H4 (cell line): ENCODE results near the gene FARP1. TPM values are rescaled to one million over a fixed set of nuclear protein-coding genes. Genes with fewer than 3 reads are reported as not detected.

Experiments
- DNase-seq: peaks from one replicate; pipeline ENCODE4 v3.0.0-alpha.2; 2015; ENCODE audit warnings: low spot score
- total RNA-seq: library from RNA; depleted of rRNA; stranded (reverse); fragments of >200 nt; shearing (Covaris generic); gene quantifications from 2 replicates; pipeline ENCODE4 v1.2.3, GENCODE V29; 2014; rRNA removed

FARP1 gene, protein sequence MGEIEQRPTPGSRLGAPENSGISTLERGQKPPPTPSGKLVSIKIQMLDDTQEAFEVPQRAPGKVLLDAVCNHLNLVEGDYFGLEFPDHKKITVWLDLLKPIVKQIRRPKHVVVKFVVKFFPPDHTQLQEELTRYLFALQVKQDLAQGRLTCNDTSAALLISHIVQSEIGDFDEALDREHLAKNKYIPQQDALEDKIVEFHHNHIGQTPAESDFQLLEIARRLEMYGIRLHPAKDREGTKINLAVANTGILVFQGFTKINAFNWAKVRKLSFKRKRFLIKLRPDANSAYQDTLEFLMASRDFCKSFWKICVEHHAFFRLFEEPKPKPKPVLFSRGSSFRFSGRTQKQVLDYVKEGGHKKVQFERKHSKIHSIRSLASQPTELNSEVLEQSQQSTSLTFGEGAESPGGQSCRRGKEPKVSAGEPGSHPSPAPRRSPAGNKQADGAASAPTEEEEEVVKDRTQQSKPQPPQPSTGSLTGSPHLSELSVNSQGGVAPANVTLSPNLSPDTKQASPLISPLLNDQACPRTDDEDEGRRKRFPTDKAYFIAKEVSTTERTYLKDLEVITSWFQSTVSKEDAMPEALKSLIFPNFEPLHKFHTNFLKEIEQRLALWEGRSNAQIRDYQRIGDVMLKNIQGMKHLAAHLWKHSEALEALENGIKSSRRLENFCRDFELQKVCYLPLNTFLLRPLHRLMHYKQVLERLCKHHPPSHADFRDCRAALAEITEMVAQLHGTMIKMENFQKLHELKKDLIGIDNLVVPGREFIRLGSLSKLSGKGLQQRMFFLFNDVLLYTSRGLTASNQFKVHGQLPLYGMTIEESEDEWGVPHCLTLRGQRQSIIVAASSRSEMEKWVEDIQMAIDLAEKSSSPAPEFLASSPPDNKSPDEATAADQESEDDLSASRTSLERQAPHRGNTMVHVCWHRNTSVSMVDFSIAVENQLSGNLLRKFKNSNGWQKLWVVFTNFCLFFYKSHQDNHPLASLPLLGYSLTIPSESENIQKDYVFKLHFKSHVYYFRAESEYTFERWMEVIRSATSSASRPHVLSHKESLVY
- 6.3 and 12.8 TPM in 2 replicates for total RNA-seq

DNA sequence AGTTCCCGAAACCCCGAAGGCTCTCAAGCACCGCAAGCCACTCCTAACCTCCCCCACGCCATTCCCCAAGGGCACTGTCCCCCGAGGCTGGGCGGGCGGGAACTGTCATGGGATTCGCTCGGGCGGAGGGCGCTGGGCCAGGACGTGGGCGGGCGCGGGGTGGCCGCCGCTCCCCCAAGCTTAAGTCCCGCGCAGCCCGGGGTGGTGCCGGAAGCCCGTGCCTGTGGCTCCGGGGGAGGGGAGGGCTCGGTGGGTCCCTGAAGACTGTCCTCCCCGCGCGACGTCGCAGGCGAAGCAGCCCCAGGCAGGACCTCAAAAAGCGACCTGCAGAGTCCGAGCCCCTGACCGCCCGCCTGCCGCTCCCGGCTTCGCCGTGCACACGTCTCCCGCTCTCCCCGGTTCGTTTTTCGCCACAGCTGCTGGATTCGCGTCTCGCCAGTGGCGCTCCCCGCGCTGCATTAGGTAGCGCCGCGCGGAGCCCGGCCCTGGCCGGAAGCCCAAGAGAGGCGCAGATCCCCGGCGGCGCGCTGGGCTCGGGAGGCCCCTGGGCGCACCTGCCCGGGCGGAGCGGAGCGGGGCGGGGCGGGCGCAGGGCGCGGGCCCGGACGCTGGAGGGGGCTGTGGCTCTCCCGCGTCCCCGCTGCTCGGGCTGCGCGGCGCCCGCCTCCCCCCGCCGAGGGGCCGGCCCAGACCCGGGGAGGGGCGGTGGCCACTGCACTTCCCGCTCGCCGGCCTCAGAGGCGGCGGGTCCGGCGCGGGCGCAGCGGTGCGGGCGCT lies at the start of gene FARP1:
TSS of gene FARP1 (plus strand) at position 715 of the 777 bp plus-strand sequence. CDS start 70,149 bp downstream, outside the sequence.
- DNase-seq, result peak; percentile 9

DNA sequence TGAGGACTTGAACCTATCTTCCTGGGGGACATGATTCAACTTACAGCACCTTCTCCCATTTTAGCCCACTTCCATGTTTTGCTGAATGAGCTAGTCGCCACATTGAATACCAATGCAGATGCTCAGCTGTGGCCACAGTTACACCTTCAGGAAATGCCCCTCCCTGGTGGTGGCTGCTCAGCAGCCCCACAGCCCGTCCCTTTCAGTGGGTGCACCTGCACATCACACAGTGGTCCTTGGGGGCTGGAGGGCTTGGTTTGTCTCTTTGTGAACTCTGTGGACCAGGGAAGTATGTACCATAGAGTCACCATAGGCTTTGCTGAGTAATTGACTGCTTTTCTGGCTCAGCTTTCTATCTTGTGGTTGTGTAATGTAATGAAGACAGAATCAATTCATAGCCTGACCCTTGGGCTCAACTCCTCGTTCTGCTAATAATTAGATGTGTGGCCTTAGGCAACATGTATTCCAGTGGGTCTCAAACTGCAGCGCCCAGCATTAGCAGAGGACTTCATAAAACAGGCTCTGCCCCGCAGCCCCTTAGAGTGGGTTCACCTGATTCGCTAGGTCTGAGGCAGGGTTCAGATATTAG lies 48.1 kb upstream of the FARP1 start:
- no peak for DNase-seq

DNA sequence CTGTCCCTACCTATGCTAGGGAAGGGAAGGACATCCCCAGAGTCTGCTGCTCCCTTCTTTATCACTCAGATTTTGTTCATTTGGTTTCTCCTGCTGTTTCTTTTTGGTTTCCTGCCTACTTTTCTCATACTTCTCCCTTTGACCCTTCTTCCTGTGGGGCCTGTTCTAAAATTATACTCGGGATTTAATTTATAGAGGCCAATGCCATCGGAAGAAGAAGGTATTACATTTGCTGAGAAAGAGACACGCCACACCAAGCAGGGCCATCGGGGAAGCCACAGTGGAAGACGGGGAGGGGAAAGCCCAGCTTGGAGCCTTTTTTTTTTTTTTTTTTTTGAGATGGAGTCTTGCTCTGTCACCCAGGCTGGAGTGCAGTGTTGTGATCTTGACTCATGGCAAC lies 46.8 kb upstream of the FARP1 start:
- DNase-seq, result no peak

DNA sequence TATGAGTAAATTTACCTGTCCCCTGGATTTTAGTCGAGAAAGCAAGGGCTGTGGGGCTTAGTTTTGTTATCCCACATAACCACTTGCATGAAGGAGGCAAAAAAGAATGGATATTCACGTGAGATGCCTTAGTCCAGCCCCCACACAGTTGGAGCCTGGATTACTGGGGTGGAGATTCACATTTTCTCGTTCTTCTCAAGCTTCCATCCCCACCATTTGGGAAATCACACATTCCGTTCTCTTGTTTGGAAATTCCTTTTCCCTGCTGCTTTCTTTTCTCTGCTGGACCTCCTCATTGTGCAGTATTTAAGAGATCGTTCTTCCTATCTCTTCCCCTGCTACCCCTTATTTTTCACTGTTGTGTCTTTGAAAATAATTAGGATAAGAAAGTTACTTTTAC lies 45.1 kb upstream of the FARP1 start:
- no peak for DNase-seq

DNA sequence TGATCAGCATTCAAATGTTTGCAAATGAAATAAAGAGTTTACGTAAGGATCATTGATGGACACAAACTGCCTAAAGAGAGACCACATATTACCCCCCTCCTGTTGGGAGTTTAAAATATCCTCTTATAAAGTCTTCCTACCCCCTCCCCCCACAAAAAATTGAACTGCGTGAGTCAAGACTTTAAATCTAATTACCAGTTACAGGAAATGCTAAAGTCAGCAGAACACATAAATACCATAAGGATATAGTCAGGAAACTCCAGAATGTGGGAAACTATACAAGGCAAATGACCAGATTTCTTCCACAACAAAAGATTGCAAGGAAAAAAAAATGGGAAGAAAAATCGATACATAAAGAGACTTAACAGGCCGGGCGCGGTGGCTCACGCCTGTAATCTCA lies 44.4 kb upstream of the FARP1 start:
- no peak for DNase-seq

DNA sequence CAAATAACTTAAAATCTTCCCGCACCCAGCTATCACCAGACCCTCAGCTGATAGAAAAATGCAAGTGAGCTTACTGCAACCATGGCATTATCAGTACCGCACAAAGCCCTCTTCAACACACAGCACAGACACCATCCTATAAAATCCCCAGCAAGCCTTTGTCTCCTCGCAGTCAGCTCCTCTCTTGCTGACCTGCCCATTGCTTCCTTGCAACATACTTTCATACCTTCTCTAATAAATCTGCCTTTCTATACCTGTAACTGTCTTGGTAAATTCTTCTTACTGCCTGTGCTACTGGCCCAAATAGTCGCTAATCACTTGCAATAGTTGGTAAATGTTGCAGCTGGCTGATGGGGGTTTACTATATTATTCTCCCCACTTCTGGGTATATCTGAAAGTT lies 43.3 kb upstream of the FARP1 start:
- DNase-seq, result no peak

DNA sequence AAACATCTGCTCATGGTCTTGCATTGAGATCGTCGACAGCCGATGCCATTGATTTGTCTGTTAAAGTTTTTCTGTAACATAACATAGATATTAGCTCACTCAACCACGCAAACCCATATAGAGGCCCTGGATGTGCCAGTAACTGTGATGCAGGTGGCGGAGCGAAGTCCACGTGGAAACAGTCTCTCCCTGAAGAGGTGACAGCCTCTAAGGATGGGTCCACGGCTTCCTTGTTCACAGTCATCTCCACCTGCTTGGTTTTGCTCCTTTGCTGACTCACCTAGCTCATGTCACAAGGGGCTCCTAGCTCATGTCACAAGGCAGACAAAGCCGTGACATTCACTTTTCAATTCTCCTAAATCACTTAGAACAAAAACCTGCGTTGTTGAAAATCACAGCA lies 42.4 kb upstream of the FARP1 start:
- no peak for DNase-seq

DNA sequence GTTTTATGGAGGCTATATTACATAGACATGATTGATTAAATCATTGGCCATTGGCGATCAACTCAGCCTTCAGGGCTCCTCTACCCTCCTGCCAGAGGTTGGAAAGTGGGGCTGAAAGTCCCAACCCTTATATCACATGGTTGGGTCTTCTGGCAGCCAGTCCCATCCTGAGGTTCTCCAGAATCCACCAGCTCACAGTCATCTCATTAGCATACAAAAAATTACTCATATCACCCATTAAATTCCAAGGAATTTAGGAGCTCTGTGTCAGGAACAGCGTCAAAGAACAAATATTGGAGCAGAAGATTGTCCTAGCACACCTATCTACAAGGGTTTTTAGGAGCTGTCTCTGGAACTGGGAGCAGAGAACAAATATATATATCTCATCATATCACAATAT lies 39.4 kb upstream of the FARP1 start:
- DNase-seq, result no peak

DNA sequence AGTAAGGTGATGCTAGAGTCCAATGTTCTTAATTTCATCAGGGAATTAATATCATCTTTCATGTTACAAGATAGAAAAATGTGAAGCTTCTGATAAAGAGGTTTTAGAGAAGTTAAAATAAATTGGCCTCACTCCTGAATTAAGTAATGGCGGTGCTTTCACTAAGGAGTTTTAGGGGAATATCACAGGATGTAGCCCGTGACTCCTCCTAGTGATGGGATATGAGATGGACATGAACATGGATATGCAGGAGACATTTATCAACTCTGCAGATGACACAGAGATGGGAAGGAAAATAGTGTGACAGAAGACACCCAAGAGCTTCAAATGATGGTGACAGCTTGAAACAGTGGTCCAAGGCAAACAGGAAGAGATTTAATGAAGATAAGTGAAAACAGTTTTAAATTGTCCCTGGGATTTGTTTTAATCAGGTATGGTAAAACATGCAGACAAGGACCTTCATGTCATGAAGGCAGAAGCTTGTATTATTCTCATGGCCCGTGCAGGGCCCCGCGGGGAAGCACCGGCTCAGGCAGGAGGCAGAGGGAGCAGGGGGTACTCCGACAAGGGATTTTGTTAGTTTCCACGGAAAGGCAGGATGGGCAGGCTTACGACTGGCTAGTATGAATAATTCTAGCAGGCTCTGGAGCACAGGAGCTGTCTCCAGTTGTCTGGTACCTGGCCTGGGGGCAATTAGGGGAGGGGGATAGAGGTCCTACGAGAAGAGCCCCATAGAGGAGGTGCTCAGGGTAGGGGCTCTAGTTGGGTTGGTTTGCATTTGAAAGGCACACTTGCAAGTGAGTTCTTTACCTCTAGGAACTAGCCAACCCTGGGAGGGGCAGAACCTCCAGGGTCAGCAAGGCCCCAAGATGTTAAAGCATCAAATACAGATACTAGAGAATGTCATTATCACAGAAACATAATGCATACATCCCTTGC lies 38.7 kb upstream of the FARP1 start:
- DNase-seq, result no peak

DNA sequence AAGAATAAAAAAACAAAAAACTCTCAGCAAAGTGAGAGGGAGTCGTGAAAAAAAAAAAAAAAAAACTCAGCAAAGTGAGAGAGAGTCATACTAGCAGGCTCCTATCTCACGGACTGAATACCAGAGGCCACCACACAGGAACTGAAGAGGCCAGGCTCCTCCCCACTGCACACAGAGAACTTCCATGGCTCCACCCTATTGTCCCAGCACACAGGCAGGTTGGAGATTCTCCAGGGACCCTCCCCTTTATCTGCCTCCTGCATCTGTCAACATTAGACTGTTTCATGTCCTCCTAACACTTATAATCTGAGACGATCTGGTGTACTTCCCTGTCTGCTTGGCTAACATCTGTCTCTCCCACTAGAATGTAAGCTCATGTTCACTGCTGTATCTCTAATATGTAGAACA lies 37.0 kb upstream of the FARP1 start:
- no peak for DNase-seq

DNA sequence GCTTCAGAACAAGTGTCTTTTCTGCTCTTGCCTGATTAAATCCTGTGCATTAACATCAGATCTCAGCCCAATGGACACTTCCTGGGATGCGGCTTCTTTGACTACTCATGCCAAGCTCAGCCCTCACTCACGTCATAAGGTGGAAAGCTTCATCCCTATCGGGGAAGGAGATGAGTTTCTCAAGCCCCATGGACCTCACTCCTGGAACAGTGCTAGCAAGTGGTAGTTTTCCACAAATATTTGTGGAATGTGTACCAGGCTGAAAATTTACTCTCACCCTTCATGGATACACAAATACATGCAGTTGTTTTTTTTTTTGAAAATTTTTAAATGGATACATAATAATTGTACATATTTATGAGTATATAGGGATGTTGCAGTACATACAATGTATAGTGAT lies 34.6 kb upstream of the FARP1 start:
- DNase-seq, result no peak

DNA sequence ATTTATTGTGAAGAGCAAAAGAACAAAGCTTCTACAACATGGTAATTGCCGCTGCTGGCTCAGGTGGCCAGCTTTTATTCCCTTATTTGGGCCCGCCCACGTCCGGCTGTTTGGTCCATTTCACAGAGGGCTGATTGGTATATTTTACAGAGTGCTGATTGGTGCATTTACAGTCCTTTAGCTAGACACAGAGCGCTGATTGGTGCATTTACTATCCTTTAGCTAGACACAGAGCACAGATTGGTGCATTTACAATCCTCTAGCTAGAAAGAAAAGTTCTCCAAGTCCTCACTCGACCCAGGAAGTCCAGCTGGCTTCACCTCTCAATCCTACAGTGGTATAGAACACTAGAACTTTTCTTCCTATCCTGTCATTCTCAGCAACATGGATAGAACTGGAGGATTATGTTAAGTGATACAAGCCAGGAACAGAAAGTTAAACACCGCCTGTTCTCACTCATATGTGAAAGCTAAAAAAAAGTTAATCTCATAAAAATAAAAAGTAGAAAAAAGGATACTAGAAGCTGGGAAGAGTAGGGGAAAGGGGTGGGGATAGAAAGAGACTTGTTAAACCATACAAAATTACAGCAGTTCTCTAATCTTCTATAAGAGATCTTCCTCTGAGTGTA lies 33.6 kb upstream of the FARP1 start:
- DNase-seq, result no peak

DNA sequence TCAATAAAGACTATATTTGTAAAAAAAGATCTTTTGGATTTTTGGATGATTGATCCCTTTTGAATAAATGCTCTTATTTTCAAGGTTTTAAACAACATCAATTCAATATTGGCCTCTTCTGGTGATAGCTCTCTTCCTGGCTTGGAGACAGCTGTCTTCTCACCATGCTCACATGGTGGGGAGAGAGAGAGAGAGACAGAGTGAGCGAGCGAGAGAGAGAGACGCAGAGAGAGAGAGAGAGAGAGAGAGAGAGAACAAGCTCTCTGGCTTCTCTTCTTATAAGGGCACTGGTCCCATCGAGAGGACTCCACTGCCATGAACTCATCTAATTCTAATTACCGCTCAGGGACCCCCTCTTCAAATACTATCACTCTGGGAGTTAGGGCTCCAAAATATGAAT lies 32.1 kb upstream of the FARP1 start:
- no peak for DNase-seq

DNA sequence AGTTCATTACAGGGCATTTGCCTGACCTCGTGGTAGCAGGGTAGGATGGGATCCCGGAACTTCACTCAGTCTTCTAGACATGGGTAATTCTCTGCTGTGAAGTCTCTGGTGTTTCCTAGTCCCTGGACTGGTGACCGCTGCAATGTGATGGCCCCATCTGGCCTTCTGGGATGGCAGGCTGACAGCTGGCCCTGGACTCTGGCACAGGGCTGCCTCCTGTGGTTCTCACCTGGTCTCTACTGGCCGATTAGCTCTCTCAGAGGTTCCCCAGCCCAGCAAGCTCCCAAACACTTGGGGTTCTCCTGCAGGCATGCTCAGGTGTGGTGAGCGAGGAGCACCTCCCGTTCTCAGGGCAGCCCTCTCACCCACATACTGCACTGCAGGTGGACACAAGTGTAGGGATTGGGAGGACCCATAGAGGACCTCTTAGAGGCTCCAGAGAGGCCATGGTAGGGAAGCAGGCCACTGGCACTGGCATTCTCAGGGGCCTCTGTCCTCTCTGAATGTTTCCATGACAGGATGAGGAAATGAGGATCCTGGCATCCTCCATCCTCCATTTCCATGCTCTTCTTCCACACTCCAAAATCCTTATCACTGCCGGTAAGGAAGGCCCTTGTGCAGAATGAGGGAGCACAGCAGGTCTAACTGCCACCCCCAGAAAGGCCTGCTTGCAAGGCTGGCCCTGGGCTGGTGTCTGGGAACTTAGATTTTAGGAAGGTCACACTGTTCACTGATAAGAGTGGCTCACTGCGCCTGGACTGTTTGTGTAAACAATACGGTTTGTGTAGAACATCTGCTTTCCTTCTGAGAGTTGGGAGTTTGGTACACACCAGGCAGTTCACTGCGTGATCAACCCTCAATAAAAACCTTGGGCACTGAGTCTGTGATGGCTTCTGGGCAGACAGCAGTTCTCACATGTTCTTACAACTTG lies 31.5 kb upstream of the FARP1 start:
- no peak for DNase-seq

DNA sequence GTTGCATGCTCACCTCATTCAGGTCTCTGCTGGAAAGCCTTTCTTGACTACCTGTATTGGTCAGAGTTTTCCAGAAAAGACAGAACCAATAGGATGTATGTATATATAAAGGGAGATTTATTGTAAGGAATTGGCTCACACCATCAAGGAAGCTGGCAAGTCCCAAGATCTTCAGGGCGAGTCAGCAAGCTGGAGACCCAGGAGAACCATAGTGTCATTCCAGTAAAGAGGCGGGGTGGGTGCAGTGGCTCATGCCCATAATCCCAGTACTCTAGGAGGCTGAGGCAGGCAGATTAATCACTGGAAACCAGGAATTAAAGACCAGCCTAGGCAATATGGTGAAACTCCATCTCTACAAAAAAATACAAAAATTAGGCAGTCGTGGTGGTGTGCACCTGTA lies 30.4 kb upstream of the FARP1 start:
- DNase-seq, result no peak

DNA sequence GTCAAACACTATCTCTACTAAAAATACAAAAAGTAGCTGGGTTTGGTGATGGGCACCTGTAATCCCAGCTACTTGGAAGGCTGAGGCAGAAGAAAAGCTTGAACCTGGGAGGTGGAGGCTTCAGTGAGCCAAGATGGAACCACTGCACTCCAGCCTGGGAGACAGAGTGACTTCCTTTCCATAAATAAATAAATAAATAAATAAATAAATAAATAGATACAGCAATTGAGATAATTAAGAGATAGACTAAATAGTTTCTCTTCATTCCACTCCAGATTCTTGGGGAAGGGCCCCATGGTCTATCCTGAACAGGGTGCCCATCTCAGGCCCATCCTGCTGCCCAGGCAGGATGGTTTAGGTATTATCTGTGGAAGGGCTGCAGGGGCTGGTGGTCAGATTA lies 24.0 kb upstream of the FARP1 start:
- no peak for DNase-seq

DNA sequence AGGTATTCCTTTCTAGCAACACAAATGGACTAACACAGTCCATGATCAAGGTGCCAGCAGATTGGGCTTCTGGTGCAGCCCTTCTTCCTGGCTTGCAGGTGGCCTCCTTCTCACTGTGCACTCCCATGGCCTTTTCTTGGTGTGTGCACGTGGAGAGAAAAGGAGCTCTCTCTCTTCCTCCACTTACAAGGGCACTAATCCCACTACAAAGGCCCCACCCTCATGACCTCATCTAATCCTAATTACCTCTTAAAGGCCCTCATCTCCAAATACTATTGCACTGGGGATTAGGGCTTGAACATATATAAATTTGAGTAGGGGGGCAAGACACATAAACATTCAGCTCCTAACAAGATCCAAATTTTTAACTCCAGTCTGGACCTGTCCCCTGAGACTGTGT lies 19.7 kb upstream of the FARP1 start:
- DNase-seq, result no peak

DNA sequence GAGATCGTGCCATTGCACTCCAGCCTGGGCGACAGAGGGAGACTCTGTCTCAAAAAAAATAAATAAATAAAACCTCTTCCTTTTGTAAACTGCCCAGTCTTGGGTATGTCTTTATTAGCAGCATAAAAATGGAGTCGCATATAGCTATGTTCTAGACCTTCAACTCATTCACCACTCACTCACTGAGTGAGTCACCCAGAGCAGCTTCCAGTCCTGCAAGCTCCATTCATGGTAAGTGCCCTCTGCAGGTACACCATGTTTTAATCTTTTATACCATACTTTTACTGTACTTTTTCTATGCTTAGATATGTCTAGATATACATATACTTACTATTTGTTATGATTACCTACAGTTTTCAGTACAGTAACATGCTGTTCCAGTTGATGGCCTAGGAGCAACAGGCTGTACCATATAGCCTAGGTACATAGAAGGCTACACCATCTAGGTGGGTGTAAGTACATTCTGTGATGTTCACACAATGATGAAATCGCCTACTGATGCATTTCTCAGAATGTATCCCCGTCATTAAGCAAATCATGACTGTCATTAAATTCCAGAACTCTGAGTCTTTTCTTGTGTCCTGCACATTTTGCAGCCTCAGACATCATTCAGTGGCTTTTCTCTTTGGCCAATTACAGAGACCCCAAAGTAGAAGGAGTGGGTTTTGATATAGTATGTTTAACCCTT lies 13.7 kb upstream of the FARP1 start:
- DNase-seq, result no peak
